ENCODE data around the gene EPHB6.

Gene EPHB6

GRCh38 chr7:142833174-142834048 is 21.5 kb upstream of the EPHB6 start:
- no peak for FAIRE-seq

DNA sequence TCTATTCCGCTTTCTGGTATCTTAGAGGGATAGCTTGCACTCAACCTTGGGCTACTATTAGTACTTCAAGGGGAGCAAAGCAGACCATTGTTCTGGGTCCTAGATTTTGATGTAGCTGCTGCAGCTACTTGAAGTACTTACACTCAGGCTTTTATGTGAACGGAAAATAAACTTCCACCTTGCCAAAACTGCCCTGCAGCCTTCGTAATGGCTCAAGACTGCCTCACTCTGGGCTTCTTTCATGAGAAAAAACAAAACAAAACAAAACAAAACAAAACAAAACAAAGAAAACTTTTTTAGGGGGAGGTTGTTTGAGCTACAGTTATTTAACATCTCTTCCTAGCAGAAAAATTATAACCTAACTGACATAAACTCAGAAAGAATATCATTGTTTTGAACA is 19.4 kb upstream of the EPHB6 start:
- FAIRE-seq: no peak

DNA sequence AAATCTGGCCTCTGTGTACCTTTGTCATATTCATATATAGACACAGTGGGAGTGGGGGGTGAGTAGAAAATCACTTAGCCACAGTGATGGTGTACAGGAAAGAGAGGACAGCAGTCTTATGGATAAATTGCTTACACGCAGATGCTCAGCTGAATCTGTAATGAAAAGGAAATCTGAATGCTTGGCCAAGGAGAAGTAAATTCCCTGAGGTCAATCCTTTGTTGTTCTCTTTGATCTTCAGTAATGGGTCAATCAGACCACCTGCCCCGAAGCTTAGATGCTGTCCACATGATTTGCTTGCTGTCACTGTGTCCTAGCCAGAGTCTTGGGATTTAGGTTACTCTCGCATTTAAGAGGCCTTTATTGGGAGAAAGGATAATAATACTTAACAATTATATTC is 18.4 kb upstream of the EPHB6 start:
- FAIRE-seq: no peak

DNA sequence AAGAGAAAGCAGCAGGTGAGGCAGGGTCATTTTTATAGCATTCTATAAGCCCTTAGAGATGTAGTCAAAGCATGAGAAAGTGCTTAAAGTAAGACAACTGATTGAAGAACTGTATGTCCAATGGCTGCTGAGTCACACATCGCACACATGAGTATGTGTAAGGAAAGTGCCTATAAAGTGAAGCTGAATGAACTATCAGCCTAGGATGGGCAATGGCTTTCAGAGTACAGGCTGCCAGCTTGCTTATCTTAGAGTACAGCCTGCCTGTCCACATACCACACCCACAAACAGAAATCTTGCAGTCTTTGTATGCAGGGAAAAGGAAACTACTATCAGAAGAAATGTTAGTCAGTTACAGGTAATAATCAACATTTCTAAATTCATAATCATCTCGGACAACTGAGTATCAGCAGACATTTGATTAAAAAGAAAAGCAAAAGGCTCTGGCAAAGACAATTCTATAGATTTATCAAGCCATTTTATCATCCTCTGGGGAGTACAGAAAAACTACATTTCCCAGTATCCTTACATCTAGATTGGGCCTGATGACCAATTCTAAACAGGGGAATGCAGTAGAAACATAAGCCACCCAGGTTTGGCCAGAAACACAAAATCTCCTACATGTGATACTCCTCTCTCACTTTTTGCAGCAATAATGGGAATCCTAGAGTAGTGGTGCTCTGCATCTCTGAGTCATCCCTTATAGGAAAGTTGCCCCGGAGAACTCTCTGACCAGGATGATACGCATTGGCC is 16.2 kb upstream of the EPHB6 start:
- no peak for FAIRE-seq

GRCh38 chr7:142842251-142842766 is 12.6 kb upstream of the EPHB6 start:
- no peak for FAIRE-seq

GRCh38 chr7:142847353-142847752 is 7.5 kb upstream of the EPHB6 start:
- no peak for FAIRE-seq

- no peak for FAIRE-seq
These were observed 3.6 kb upstream of the EPHB6 start for GRCh38 chr7:142851269-142851668.

- no peak for FAIRE-seq
These were observed 3.0 kb upstream of the EPHB6 start for GRCh38 chr7:142851919-142852318.

DNA sequence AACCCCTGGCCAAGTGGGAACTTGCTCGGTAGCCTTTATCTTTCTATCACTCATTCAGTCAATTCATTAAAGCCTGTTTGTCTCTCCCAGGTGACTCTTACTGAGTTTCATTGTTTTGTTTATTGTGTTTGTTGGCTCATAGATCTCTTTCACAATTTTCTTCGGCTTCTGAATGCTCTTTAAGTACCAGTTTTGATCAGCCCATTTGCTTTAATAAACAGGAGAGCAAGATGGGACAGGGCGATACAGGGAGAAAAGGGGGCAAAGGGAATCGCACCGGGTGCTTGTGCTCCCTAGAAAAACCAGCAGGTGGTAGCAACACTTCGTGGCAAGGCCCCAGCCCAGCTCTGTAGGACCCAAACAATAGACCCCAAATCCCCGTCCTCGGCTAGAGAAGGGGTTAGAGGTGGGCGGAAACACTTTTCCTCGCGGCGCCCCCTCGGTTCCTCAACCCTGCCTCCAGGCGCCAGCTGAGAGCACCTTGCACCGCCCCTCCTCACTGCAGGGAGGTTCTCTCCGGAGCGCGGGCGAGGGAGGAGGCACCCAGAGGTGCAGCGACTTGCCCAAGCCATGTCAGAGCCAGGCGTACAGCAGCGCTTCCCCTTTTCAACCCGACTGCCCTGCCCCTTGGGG is 1.0 kb upstream of the EPHB6 start:
- no peak for FAIRE-seq

GRCh38 chr7:142855114-142855743 is 353 bp downstream of the EPHB6 start:
- FAIRE-seq: no peak

DNA sequence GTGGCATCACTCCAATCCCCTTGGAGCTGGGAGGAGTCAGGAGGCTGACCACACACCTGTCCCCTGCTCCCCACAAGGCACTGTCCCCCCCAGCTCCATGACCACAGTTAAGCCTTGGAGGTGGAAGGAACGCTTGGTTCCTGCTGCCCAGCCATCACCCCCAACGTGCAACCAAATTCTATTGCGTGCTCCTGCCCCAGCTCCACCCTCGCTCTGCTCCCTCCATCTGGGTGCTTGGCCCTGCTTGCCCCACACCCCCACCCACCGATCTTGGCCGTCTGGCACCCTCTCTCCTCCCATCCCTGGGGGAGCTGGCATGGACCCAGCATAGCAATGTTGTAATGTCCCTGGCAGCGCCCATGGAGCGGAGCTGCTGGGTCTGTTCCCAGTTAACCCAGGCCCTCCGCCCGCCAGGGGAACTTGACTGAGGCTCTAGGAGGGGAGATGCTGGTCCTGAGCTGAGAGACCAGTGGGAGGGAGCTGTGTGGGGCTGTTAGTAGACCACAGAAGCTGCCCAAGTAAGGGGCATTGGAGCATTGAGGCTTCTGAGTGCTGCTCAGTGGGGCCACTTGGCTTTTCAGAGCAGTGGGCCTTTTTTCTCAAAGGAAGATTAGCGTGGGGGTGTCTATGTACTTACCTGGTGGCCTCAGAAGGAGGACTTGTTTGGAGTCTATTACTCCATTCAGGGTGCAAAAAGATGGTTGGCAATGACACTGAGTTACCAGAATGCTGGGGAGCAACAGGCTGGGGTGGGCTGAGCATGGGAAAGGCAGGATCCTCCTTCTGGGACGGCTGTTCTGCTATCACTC is 1.1 kb downstream of the EPHB6 start:
- no peak for FAIRE-seq

- no peak for FAIRE-seq
These were observed 1.8 kb downstream of the EPHB6 start for GRCh38 chr7:142856565-142857245.

DNA sequence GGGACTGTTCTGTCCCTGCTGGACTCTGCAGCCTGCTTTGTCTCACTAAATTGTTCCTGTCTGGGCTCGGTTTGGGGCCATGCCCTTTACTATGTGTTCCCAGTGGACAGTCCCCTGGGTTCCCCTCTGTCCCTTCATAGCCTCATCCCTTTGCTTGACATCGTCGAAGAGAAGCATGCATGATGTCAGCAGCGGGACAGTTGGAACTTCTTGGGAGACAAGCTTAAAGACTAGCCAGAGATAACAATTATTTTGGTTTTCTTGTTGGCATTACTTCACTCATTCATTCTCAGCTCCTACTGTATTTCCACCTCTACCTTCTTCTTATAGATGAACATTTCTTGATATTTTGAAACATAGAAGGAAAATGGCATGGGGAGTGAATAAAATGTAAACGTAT is 2.7 kb downstream of the EPHB6 start:
- no peak for FAIRE-seq

GRCh38 chr7:142859411-142859810 is 4.5 kb downstream of the EPHB6 start:
- no peak for FAIRE-seq

GRCh38 chr7:142859829-142860228 is 5.0 kb downstream of the EPHB6 start:
- FAIRE-seq: no peak

- FAIRE-seq: no peak
These were observed 6.1 kb downstream of the EPHB6 start for GRCh38 chr7:142860968-142861367.

GRCh38 chr7:142862351-142862750 is 7.5 kb downstream of the EPHB6 start:
- FAIRE-seq: no peak

DNA sequence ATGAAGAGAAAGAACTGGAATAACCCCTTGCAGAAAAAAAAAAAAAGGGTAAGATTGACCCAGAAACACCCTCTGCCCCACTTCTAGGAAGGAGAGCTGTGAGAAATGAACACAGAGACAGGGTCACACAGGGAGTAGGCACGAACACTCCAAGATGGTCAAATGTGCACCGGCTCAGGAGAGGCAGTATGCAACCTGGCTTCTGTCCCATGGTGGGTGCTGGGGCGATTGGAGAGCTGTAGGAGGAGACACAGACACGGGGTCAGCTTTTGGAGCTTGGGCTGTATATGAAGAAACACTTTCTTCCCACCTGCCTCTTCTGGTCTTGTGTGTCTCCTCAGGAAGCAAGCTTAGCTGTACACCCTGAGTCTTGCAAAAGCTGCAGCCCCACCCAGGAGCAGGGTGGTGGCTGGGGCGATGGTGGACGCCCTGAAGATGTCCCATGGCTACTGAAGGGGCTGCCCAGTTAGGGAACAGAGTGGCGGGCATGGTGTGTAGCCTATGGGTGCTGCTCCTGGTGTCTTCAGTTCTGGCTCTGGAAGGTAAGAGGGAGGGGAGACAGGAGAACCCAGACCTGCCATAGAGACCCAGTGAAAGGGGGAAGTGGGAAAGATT is 8.0 kb downstream of the EPHB6 start:
- FAIRE-seq: no peak

DNA sequence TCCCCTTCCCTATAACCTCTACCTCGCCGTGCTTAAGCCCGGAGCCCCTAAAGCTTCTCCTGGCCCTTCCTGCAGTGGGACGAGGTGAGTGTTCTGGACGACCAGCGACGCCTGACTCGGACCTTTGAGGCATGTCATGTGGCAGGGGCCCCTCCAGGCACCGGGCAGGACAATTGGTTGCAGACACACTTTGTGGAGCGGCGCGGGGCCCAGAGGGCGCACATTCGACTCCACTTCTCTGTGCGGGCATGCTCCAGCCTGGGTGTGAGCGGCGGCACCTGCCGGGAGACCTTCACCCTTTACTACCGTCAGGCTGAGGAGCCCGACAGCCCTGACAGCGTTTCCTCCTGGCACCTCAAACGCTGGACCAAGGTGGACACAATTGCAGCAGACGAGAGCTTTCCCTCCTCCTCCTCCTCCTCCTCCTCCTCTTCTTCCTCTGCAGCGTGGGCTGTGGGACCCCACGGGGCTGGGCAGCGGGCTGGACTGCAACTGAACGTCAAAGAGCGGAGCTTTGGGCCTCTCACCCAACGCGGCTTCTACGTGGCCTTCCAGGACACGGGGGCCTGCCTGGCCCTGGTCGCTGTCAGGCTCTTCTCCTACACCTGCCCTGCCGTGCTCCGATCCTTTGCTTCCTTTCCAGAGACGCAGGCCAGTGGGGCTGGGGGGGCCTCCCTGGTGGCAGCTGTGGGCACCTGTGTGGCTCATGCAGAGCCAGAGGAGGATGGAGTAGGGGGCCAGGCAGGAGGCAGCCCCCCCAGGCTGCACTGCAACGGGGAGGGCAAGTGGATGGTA is 9.2 kb downstream of the EPHB6 start:
- no peak for FAIRE-seq
